Breast epithelium (tissue), 4 donors: ENCODE data around the gene SUPT20HL1. TPM values are rescaled to one million over a fixed set of nuclear protein-coding genes. Genes with fewer than 3 reads are reported as not detected.
"Not testable (repeated sequence)": the region's sequence is repeated elsewhere in the genome, so short reads cannot be mapped to it uniquely, and the experiment has no call there.

Experiments used
- DNase-seq, 2 donors: peaks; one replicate each; pipeline ENCODE4 v3.0.0-alpha.2; 2019; ENCODE audit warnings: low spot score in 2 of 2
- H3K27ac ChIP-seq, 2 donors: fragments of 200-600 bp; sonication (generic) in 1 of 2; one replicate each; pipeline ENCODE4 v1.5.1; 2016 to 2019; ENCODE audit warnings: mild to moderate bottlenecking in 1 of 2
- H3K27me3 ChIP-seq, 2 donors: fragments of 200-600 bp; sonication (generic) in 1 of 2; one replicate each; pipeline versions ENCODE4 v1.5.1 to v1.6.0; 2017 to 2019; ENCODE audit warnings: control low read depth in 1 of 2, mild to moderate bottlenecking in 1 of 2
- H3K36me3 ChIP-seq: fragments of 200-600 bp; one replicate; pipeline ENCODE4 v1.5.1; 2019
- H3K4me1 ChIP-seq, 2 donors: fragments of 200-600 bp; sonication (generic); one replicate each; pipeline ENCODE4 v1.5.1; 2016 to 2019; ENCODE audit warnings: control low read depth in 1 of 2
- H3K4me3 ChIP-seq, 3 donors: fragments of 200-600 bp; sonication (generic); 1 replicate in 2 of 3; 2 replicates in 1 of 3; pipeline ENCODE4 v1.5.1; 2016 to 2019; ENCODE audit warnings: mild to moderate bottlenecking in 3 of 3, moderate library complexity in 2 of 3
- H3K9me3 ChIP-seq, 2 donors: fragments of 200-600 bp; sonication (generic) in 1 of 2; one replicate each; pipeline ENCODE4 v1.5.1; 2016 to 2019; ENCODE audit warnings: control low read depth in 1 of 2
- POLR2A ChIP-seq: fragments of 450-650 bp; IDR thresholded peaks from one replicate; pipeline ENCODE4 v1.6.1; 2016; ENCODE audit warnings: antibody characterized with exemption, mild to moderate bottlenecking, moderate library complexity
- POLR2AphosphoS5 ChIP-seq, 3 donors: sonication (generic); formaldehyde crosslinking; IDR thresholded peaks; one replicate each; pipeline ENCODE4 v1.6.1; 2017; ENCODE audit warnings: antibody characterized with exemption in 3 of 3
- intact Hi-C: fragments of 100-400 bp; cut with DNase I; formaldehyde crosslinking; loops from one replicate; pipeline ENCODE4 v1.15.1; 2023; ENCODE audit warnings: low total_unique reads
- total RNA-seq, 3 donors: library from RNA; depleted of rRNA; stranded (reverse); fragments of >200 nt; gene quantifications; one replicate each; pipeline ENCODE4 v1.1.0, GENCODE V29; 2016
- TF ChIP-seq, protein P1 (sequence below), 3 donors: fragments of 450-650 bp; IDR thresholded peaks; one replicate each; pipeline ENCODE4 v1.5.1; 2016 to 2017; ENCODE audit warnings: antibody characterized with exemption in 3 of 3, mild to moderate bottlenecking in 3 of 3, moderate library complexity in 3 of 3

SUPT20HL1 gene
- total RNA-seq, 3 donors from 2014 or later = not detected

DNA sequence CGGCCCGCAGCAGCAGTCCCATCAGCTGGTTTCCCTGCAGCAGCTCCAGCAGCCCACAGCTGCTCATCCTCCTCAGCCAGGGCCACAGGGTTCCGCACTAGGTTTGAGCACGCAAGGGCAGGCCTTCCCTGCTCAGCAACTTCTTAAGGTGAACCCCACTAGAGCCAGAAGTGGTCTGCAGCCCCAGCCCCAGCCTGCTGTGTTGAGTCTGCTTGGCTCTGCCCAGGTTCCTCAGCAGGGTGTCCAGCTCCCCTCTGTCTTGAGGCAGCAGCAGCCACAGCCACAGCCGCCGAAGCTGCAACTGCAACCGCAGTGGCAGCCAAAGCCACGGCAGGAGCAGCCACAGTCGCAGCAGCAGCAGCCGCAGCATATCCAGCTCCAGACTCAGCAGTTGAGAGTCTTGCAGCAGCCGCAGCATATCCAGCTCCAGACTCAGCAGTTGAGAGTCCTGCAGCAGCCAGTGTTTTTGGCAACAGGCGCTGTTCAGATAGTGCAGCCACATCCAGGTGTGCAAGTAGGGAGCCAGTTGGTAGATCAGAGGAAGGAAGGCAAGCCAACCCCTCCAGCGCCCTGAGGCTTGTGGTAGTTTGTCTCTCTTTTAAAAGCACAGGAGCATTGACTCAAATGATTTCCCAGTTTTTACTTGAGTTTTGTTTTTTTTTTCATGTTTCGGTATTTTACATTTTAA lies 4.6 kb downstream of the SUPT20HL1 start:
- no peaks in the 10 kb centered on the region for H3K9me3 ChIP-seq
- peaks cover 0 to 14% of the 10 kb centered on the region in 2 donors for H3K27me3 ChIP-seq
- no peak overlapping the region for H3K4me3 ChIP-seq
- H3K36me3 ChIP-seq = no peaks in the 10 kb centered on the region
- intact Hi-C loops = no loop called here
- DNase-seq = no peak
- no peaks in the 10 kb centered on the region for H3K4me1 ChIP-seq
- TF ChIP-seq POLR2AphosphoS5 (IDR thresholded peaks at IDR 0.05) (no peak), POLR2A (no peak)
- TF ChIP-seq, protein P1, sequence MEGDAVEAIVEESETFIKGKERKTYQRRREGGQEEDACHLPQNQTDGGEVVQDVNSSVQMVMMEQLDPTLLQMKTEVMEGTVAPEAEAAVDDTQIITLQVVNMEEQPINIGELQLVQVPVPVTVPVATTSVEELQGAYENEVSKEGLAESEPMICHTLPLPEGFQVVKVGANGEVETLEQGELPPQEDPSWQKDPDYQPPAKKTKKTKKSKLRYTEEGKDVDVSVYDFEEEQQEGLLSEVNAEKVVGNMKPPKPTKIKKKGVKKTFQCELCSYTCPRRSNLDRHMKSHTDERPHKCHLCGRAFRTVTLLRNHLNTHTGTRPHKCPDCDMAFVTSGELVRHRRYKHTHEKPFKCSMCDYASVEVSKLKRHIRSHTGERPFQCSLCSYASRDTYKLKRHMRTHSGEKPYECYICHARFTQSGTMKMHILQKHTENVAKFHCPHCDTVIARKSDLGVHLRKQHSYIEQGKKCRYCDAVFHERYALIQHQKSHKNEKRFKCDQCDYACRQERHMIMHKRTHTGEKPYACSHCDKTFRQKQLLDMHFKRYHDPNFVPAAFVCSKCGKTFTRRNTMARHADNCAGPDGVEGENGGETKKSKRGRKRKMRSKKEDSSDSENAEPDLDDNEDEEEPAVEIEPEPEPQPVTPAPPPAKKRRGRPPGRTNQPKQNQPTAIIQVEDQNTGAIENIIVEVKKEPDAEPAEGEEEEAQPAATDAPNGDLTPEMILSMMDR (IDR thresholded peaks at IDR 0.05) = no peak
- peak overlapping the region in 1 of 2 donors; percentile 25 for H3K27ac ChIP-seq

DNA sequence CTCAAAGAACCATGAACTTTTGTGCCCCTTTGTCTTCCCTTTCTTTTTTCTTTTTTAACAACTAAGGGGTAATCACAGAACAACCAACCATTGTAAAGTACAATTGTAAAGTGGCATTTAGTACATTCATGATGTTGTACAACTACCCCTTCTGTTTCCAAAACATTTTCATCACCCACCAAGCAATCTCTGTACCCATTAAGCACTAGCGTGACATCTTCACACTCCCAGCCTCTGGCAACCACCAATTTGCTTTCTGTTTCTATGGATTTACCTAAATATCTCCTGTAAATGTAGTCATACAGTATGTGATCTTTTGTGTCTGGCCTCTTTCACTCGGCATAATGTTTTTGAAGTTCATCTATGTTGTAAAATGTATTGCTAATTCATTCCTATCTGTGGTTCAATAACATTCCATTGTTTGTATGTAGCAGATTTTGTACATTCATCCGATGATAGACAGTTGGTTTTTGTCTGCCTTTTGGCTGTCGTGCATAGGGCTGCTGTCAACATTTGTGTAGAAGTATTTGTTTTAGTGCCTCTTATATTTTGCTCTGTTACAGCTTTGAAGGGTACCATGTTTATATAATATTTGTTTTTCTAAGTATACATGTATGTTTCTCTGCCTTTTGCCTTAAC lies 6.4 kb downstream of the SUPT20HL1 start:
- H3K4me3 ChIP-seq, H3K4me1 ChIP-seq, H3K36me3 ChIP-seq, intact Hi-C loops, DNase-seq, H3K9me3 ChIP-seq, H3K27ac ChIP-seq: not testable (repeated sequence)
- H3K27me3 ChIP-seq = peaks cover 0 to 24% of the 10 kb centered on the region in 2 donors

DNA sequence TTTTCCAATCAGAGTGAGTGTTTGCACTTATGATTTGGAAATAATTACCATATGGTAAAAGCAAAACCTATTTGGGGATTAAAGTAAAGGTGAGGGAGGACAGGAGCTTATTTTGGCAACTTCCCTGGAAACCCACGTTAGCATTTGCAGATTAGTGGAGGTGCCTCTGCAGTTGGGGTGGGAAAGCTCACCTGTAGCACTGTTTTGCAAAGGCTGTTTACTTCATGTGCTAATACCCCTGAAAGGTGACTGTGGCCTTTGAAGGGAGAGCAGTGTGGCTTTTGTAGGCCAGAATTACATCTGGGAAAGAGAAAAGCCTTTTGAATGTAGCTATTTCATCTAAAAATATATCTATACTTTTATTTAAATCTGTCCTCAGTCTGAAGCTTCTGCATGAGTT lies 9.4 kb downstream of the SUPT20HL1 start:
- no peaks in the 10 kb centered on the region for H3K36me3 ChIP-seq
- no peak overlapping the region for H3K27ac ChIP-seq
- H3K4me3 ChIP-seq = no peak overlapping the region
- intact Hi-C loops = no loop called here
- peaks cover 0 to 39% of the 10 kb centered on the region in 2 donors for H3K27me3 ChIP-seq
- H3K9me3 ChIP-seq = no peaks in the 10 kb centered on the region
- TF ChIP-seq POLR2AphosphoS5 (IDR thresholded peaks at IDR 0.05) (no peak), POLR2A (no peak)
- TF ChIP-seq, protein P1 (IDR thresholded peaks at IDR 0.05) = no peak
- no peak for DNase-seq
- H3K4me1 ChIP-seq = no peaks in the 10 kb centered on the region

- TF ChIP-seq, protein P1 (IDR thresholded peaks at IDR 0.05) = peak in 2 of 3 donors; percentile 12 to 25
- no peak for TF ChIP-seq POLR2A
- no peak for TF ChIP-seq POLR2AphosphoS5 (IDR thresholded peaks at IDR 0.05)
- Histone ChIP-seq H3K4me3 (no peak overlapping the region), H3K9me3 (no peaks in the 10 kb centered on the region), H3K36me3 (no peaks in the 10 kb centered on the region), H3K27me3 (peaks cover 0 to 39% of the 10 kb centered on the region in 2 donors), H3K4me1 (no peaks in the 10 kb centered on the region), H3K27ac (no peak overlapping the region)
- DNase-seq = peak in 1 of 2 donors; percentile 50
- intact Hi-C loops = no loop called here
Observed at GRCh38 chrX:24371391-24371972, 11.0 kb downstream of the SUPT20HL1 start.

DNA sequence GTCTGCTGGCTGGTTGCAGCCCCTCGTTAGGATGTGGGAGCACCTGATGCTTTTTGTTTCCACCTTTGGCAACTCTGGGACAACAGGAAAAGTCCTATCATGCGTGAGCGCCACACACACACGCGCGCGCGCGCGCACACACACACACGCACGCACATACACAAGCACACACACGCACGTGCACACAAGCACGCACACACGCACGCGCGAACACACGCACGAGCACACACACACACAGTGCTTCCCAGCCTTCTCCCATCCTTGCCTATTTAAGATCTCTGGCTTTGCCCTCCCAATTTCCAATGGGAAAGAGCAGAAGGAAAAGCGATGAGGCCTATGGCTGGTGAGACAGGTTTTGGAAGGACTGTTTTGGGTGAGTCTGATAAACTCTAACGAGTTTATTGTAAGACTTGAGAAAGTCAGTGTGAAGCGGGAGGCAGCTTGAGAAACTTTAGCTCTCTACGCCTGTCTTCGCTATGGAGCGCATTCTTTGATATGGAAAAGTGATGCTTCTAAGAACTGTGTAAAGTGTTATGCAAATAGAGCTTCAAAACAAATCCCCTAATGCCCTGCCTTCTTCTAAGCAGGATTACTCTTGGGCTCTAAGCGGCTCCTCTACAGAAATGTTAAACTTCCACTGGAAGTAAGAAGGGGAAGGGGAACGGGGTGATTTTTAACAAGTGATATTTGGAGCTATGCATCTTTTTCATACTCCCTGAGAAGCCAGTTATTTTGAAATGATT lies 11.8 kb downstream of the SUPT20HL1 start:
- TF ChIP-seq, protein P1 (IDR thresholded peaks at IDR 0.05) = no peak
- TF ChIP-seq POLR2A (no peak), POLR2AphosphoS5 (IDR thresholded peaks at IDR 0.05) (no peak)
- DNase-seq = no peak
- H3K4me1 ChIP-seq = no peaks in the 10 kb centered on the region
- no peak overlapping the region for H3K4me3 ChIP-seq
- peaks cover 0 to 38% of the 10 kb centered on the region in 2 donors for H3K27me3 ChIP-seq
- intact Hi-C loops = no loop called here
- H3K27ac ChIP-seq = no peak overlapping the region
- no peaks in the 10 kb centered on the region for H3K36me3 ChIP-seq
- no peaks in the 10 kb centered on the region for H3K9me3 ChIP-seq
